Esophagus muscularis mucosa (tissue), 4 donors: Measurements from ENCODE around the gene PANX1. TPM values are rescaled to one million over a fixed set of nuclear protein-coding genes. Genes with fewer than 3 reads are reported as not detected.
A peak's percentile ranks its signal among the peaks of the same experiment; 100 is the strongest.

Experiments
- DNase-seq: peaks from one replicate; pipeline ENCODE4 v3.0.0-alpha.2; 2017; ENCODE audit errors: extremely low spot score
- H3K27ac ChIP-seq, 4 donors: fragments of 200-600 bp; sonication (generic); replicated peaks in 1 of 4; 1 replicate in 3 of 4; 2 replicates in 1 of 4; pipeline ENCODE4 v1.5.1; 2016 to 2019; ENCODE audit warnings: mild to moderate bottlenecking in 1 of 4
- H3K27me3 ChIP-seq, 4 donors: fragments of 200-600 bp; sonication (generic); one replicate each; pipeline versions ENCODE4 v1.5.1 to v1.6.0; 2016 to 2019
- H3K36me3 ChIP-seq, 4 donors: fragments of 200-600 bp; sonication (generic); one replicate each; pipeline ENCODE4 v1.5.1; 2016 to 2019
- H3K4me1 ChIP-seq, 4 donors: fragments of 200-600 bp; sonication (generic); one replicate each; pipeline ENCODE4 v1.5.1; 2016 to 2019
- H3K4me3 ChIP-seq, 4 donors: fragments of 200-600 bp; sonication (generic); 1 replicate in 2 of 4; 2 replicates in 2 of 4; pipeline ENCODE4 v1.5.1; 2016 to 2019; ENCODE audit warnings: mild to moderate bottlenecking in 4 of 4, moderate library complexity in 1 of 4
- H3K9me3 ChIP-seq, 4 donors: fragments of 200-600 bp; sonication (generic); 1 replicate in 3 of 4; 2 replicates in 1 of 4; pipeline ENCODE4 v1.5.1; 2016 to 2019
- EP300 ChIP-seq: sonication (generic); formaldehyde crosslinking; IDR thresholded peaks from one replicate; pipeline ENCODE4 v1.6.1; 2017; ENCODE audit warnings: antibody characterized with exemption
- POLR2A ChIP-seq: fragments of 450-650 bp; IDR thresholded peaks from one replicate; pipeline ENCODE4 v1.6.1; 2017; ENCODE audit warnings: antibody characterized with exemption, moderate library complexity, mild to moderate bottlenecking, low read depth
- POLR2AphosphoS5 ChIP-seq, 2 donors: sonication (generic); formaldehyde crosslinking; IDR thresholded peaks; one replicate each; pipeline ENCODE4 v1.6.1; 2017; ENCODE audit warnings: antibody characterized with exemption in 2 of 2
- WGBS: methylation state at CpG from one replicate; pipeline ENCODE4 v1.1.5; 2018; 5-methylcytosine and 5-hydroxymethylcytosine counted together
- intact Hi-C: fragments of 100-400 bp; cut with DNase I; formaldehyde crosslinking; loops from one replicate; pipeline ENCODE4 v1.15.1; 2023
- total RNA-seq, 4 donors: library from RNA; depleted of rRNA; stranded (reverse); fragments of >200 nt; gene quantifications; one replicate each; pipeline versions ENCODE4 v1.1.0 to v1.2.1, GENCODE V29; 2016
- TF ChIP-seq, protein P1 (sequence below), 3 experiments: fragments of 200-600 bp in 2 of 3; fragments of 450-650 bp in 1 of 3; sonication (generic) in 2 of 3; IDR thresholded peaks; one replicate each; pipeline ENCODE4 v1.5.1; 2017 to 2019; ENCODE audit warnings: antibody characterized with exemption in 3 of 3, mild to moderate bottlenecking in 2 of 3, moderate library complexity in 1 of 3

Gene PANX1
- 10 to 100 TPM; 25.7 to 35.6 (median 29.7) TPM for total RNA-seq

DNA sequence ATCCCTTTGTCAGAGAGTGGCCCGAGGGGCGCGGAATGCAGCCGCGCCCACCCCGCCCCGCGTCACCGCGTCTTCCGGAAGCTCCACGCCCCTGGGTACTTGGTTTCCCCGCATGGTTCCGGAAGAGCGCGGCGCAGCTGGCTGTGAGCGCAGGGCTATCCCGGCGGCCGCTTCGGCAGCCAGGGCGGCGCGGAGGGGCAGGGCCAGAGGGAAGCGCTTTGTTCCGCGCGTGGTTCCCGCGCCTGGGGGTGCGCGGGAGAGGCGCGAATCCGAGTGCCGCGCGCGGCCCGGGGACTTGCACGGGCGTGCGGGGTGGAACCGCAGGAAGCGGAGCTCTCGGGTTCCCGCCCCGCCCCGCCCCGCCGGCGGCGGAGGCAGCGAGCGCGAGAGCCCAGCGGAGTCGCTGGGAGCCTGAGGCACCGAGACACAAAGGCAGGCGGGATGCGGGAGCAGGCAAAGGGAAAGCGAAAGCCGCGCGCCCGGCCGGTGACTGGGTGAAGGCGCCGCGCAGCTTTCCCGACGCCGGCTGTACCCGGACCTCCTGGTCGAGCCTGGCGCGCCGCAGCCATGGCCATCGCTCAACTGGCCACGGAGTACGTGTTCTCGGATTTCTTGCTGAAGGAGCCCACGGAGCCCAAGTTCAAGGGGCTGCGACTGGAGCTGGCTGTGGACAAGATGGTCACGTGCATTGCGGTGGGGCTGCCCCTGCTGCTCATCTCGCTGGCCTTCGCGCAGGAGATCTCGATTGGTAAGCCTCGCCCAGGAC lies at the start of gene PANX1:
Gene PANX1, plus strand, starts transcription at position 96 of the 766 bp plus-strand sequence. Its CDS starts 472 bp downstream, at position 568.
- Histone ChIP-seq H3K4me1 (peaks cover 36 to 52% (median 47%) of the 10 kb centered on the region in 4 donors), H3K27me3 (no peaks in the 10 kb centered on the region), H3K9me3 (no peaks in the 10 kb centered on the region), H3K27ac (peak within 1 kb of the TSS; percentile 85 to 98 (median 94)), H3K4me3 (peak within 1 kb of the TSS; percentile 69 to 91 (median 86)), H3K36me3 (no peaks in the 10 kb centered on the region)
- TF ChIP-seq EP300 (peak; percentile 35), POLR2A (peak; percentile 51), POLR2AphosphoS5 (IDR thresholded peaks at IDR 0.05) (peak; percentile 75 to 77)
- TF ChIP-seq, protein P1, sequence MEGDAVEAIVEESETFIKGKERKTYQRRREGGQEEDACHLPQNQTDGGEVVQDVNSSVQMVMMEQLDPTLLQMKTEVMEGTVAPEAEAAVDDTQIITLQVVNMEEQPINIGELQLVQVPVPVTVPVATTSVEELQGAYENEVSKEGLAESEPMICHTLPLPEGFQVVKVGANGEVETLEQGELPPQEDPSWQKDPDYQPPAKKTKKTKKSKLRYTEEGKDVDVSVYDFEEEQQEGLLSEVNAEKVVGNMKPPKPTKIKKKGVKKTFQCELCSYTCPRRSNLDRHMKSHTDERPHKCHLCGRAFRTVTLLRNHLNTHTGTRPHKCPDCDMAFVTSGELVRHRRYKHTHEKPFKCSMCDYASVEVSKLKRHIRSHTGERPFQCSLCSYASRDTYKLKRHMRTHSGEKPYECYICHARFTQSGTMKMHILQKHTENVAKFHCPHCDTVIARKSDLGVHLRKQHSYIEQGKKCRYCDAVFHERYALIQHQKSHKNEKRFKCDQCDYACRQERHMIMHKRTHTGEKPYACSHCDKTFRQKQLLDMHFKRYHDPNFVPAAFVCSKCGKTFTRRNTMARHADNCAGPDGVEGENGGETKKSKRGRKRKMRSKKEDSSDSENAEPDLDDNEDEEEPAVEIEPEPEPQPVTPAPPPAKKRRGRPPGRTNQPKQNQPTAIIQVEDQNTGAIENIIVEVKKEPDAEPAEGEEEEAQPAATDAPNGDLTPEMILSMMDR (IDR thresholded peaks at IDR 0.05): no peak
- intact Hi-C loops: no loop called here
- DNase-seq: peak; percentile 92
- WGBS: 0% methylated on average over 11 of the region's 92 CpGs

DNA sequence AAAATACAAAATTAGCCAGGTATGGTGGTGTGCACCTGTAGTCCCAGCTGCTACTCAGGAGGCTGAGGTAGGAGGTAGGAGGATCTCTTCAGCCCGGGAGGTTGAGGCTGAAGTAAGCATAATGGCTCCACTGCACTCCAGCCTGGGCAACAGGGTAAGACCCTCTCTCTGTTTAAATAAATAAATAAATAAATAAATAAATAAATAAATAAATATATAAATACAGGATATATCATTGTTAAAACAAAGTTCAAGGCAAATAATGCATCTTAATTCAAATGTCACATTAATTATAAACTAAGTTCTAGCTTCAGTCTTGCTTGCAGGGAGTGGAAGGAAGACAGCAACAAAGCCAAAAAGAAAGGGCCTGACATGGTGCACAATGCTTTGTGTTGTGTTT lies 44.5 kb upstream of the PANX1 start:
- Histone ChIP-seq H3K27ac (no peak overlapping the region), H3K27me3 (no peaks in the 10 kb centered on the region), H3K4me3 (no peak overlapping the region), H3K4me1 (no peaks in the 10 kb centered on the region), H3K36me3 (no peaks in the 10 kb centered on the region), H3K9me3 (peaks cover 0 to 6% (median 0%) of the 10 kb centered on the region in 4 donors)
- intact Hi-C loops: no loop called here
- DNase-seq: no peak
- no peak for TF ChIP-seq POLR2AphosphoS5 (IDR thresholded peaks at IDR 0.05)
- TF ChIP-seq, protein P1 (IDR thresholded peaks at IDR 0.05): no peak
- TF ChIP-seq POLR2A: no peak
- TF ChIP-seq EP300: no peak
- WGBS: 91% methylated on average over 1 of the region's 1 CpG

DNA sequence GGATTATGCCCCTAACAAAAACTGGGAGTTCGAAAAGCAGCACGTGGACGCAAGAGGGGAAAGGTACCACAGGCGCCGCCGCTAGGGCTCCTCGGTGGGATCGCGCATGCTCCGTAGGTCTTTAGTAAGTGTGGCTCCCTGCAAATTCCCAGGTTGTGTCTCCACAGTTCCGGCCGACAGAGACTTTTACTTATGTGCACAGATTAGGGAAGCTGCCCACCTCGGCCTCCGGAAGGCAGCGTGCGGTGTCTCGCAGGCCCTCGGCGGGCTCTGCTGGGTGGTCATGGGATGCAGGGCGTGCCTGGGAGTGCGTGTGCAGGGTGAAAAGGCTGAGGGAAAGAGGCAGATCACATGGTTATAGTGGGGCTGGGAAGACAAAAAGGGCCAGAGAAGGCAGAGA lies 39.7 kb upstream of the PANX1 start:
- Histone ChIP-seq H3K9me3 (peaks cover 0 to 8% (median 0%) of the 10 kb centered on the region in 4 donors), H3K4me3 (no peak overlapping the region), H3K36me3 (no peaks in the 10 kb centered on the region), H3K4me1 (no peaks in the 10 kb centered on the region), H3K27me3 (no peaks in the 10 kb centered on the region), H3K27ac (no peak overlapping the region)
- intact Hi-C loops: no loop called here
- TF ChIP-seq POLR2A: no peak
- no peak for TF ChIP-seq POLR2AphosphoS5 (IDR thresholded peaks at IDR 0.05)
- TF ChIP-seq, protein P1 (IDR thresholded peaks at IDR 0.05): no peak
- TF ChIP-seq EP300: no peak
- DNase-seq: no peak
- WGBS: 89% methylated on average over 21 of the region's 21 CpGs

- no peak for DNase-seq
- Histone ChIP-seq H3K36me3 (no peaks in the 10 kb centered on the region), H3K4me1 (no peaks in the 10 kb centered on the region), H3K27me3 (no peaks in the 10 kb centered on the region), H3K9me3 (peaks cover 0 to 8% (median 0%) of the 10 kb centered on the region in 4 donors), H3K4me3 (no peak overlapping the region), H3K27ac (no peak overlapping the region)
- intact Hi-C loops: no loop called here
- 86% methylated on average over 6 of the region's 6 CpGs for WGBS
- TF ChIP-seq, protein P1 (IDR thresholded peaks at IDR 0.05): no peak
- TF ChIP-seq EP300: no peak
- no peak for TF ChIP-seq POLR2AphosphoS5 (IDR thresholded peaks at IDR 0.05)
- no peak for TF ChIP-seq POLR2A
These were observed 39.3 kb upstream of the PANX1 start for GRCh38 chr11:94089341-94089740.
